ENCODE results near the gene FOXO3.

The FOXO3 gene

DNA sequence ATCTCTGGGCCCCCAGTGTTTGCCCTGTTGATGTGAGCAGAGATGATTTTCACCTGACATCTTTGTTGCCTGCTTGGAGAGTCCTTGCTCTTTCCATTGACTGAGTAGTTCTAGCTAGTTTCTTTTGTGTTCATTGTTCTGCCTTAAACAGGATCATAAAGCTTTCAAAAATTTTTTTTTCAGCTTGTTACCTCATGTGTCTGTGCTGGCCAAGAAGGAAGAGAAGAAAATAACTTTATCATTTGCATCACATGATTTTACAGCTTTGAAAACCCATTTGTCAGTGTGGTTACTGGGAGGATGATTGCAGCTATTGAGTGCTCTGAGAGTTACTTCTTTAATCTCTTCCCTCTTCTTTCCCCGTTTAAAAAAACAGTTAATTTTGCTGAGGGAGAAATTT is 16.0 kb downstream of the FOXO3 start:
- DNase-seq (ENCODE audit: low read depth): no peak

DNA sequence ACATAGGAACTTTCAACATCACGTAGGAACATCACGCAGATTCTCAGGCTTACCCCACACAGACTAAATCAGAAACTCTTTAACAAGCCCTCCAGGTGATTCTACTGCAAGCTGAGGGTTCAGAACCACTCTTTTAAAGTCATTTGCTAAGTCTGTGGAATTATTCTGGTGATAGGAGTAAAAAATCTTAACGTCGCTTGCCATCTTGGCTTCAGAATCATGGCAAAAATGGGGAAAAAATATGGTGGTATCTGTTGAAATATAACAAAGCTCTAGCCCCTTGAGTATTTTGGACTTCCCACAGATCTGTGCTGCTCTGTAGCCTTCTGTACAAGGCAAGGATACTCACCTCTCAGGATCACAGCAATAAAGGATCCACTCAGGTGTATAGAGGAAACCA is 17.4 kb downstream of the FOXO3 start:
- DNase-seq (ENCODE audit: low read depth): no peak

DNA sequence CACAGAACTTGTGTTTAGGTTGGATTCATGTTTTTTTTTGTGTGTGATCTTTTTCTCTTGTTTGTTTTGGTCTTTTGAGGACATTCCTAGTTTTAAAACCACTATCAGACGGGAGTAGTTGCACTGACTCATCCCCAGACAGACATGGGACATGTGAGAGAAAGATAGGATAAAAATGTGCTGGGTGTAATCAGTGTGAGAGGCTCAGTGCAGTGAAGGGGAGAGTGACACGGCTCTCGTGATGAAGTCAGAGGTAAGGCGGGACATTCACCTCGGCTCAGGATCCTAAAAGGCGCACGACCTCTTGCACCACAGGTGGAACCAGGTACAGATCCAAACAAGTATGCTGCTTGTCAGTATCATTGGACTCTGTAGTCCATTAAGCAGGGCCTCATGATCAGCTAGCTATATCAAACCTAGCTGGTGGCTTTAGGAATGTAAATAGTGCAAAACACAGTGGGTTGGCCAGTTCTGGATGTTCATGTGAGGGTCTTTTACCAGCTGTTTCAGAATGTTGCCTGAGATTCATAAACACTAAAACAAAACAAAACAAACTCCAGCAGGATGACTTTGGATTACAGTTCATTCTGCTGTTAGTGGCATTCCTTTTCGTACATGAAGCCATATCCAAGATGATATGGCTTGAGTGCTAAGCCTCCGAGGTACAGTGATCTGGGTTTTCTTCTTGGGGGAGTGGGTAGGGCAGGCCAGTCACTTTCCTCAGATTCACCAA is 18.0 kb downstream of the FOXO3 start:
- DNase-seq (ENCODE audit: low read depth): no peak

DNA sequence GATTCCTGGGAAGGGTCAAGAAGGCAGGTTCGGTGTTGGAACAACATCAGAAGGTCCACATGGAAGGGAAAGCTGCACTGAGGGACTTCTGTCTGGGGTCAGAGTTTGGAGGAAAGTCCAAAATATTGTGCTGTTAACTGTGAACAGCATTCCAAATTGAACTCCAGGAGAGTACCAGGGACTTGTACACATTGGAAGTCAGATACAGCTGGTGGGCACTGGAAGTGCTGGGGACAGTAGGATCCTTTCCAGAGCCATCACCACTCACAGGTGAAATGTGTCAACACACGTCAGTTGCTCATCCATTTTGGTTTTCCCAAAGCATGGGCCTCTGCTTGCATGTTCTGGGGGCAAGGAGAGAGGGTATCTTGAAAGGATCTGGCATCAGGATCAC is 18.6 kb downstream of the FOXO3 start:
- DNase-seq (ENCODE audit: low read depth): no peak

DNA sequence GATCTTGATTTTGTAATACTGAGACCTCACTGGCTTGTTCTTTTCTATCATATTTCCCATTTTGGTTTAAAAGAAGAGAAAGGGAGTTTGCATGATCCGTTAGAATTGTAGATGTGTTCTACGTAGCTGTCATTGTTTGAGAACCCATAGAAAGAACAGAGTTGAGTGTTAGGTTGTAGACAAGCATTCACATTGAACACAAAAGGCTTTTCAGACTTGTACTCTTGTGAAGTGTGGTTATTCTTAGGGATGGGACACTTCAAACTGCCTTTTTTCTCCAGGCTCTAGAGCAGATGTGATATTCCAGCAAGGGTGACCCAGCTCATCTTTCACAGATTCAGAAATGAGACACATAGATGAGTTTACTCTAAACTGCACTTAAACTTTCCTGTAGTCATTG is 19.9 kb downstream of the FOXO3 start:
- no peak for DNase-seq (ENCODE audit: low read depth)

DNA sequence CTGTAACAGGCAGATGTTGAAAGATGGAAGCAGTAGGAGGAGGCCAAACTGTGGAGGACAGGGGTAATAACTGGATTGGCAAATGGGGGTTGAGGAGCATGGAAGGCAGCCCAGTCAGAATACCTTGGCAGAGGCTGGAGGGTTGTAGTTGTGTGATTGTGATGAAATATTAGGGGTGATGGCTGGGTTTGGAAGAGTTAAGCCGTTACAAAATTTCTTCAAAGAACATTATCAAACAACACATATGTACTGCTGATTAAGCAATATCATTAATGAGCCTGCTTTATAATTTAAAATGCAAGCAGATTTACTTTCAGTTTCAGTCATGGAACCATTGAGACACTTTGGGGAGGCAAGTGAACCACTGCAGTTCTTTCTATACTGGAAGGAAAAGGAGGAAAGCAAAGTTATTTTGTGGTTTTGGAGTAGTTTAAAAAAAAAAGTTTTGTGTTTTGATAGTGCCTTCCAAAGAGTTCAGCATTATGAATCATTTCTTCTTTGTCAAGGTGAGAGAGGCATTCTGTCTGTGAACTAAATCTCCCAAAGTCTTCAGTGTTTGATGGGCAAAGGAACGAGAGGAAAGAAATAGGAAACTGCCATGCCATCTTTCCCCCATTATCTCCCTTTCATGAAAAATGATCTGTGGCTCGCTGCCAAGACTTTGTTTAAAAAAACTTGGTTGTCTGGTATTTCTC is 20.7 kb downstream of the FOXO3 start:
- DNase-seq (ENCODE audit: low read depth): no peak

DNA sequence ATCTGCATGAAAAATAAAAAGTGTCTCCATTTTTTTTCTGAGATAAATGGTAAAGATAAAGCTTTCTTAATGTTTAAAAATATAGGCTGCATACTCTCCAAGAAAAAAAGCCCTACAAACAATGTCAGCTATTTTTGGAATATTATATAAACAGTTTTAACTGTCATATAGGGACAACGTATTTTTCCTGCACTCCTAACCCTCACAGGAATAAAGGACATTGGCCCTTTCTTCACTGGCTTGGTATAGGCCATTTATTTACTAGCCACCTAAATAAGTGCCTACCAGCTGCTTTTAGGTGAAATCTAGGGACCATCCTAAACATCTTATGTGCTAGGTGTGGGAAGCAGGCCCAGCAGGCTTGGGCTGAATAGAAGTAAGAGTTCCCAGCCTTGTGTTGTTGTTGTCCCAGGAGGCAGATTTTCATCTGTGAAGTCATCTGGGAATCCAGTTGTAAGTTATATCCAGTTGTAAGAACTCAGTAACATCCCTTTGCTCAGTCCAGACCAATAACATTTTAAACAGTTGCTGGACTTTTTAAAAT is 21.3 kb downstream of the FOXO3 start:
- no peak for DNase-seq (ENCODE audit: low read depth)

DNA sequence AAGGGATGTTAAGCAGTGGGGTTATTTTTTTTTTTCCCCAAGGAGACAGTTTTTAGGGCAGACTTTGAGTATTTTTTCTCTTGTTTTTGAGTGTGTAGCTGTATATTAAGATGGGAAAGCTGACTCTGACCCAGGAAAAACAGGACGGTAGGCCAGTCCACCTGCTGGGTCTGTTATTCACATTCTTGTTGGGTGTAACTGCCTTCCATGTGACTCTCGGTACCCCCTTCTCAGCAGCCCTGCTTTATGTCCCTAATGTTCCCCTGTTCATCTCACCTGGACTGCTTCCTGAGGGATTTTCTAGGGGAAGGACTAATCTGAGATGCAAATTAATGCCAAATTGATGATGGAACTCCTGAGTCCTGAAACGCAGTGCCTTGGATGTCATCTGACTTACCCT is 21.9 kb downstream of the FOXO3 start:
- DNase-seq (ENCODE audit: low read depth): no peak

DNA sequence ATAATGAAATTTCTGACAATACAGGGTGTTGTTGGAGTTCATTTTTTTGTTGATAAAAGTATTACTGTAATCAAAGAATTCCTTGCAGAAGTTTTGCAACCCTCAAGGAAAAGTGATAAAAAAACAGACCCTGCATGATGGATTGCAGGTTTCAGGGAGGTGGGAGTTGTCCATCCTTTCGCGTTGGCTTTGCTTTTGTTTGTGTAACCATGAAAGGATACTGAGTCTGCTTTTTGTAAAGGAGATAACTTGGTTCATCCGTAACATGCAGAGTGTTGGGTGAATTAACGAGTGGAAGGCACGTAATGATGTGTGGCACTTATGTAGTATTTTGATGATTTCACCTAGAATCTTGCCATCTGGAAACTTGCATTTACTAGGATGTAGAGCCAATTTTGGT is 23.6 kb downstream of the FOXO3 start:
- DNase-seq (ENCODE audit: low read depth): no peak

DNA sequence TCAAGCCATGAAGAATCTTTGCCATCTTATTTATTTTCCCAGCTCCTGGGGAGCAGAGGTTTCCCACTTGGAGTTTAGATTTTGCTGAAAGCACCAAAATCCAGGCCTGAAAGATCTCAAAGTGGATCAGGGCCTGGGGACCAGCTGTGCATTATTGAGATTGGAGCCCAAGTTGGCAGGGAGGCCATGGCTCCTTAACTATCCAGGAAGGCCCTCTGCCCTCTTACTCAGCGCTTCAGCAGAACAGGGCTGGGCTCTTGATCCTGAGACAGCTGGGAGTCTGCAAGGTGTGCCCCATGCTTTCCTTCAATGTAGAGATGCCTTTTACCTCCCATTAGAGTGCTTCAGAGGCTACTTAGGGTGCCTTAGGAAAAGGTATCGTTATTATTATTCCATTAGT is 24.6 kb downstream of the FOXO3 start:
- no peak for DNase-seq (ENCODE audit: low read depth)

DNA sequence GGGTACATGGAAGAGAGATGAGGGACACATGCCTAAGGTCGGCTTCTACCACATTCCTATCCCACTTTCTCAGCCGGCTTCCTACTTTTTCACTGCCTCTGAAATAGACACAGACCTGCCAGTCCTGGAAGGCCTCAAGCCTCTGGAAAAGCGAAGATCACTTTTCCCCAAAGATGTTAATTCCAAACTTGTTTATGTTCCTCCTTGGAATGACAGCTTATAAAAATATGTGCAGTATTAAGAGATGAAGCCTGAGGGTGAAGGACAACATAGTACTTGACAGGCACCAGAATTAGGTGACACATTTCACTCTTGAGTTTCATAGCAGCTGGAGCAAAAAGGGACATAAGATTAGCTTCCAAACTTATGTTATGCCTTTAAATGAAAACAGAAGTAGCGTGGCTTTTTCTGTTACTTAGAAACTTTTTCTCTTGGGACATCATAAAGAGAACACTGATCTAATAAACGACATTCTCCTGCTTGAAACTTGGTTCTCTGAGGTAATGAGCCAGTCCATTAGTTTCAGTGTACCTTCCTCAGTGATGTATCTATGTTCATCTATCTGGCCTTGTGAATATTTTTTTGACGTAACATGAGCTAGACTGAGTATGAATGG is 25.3 kb downstream of the FOXO3 start:
- no peak for DNase-seq (ENCODE audit: low read depth)

DNA sequence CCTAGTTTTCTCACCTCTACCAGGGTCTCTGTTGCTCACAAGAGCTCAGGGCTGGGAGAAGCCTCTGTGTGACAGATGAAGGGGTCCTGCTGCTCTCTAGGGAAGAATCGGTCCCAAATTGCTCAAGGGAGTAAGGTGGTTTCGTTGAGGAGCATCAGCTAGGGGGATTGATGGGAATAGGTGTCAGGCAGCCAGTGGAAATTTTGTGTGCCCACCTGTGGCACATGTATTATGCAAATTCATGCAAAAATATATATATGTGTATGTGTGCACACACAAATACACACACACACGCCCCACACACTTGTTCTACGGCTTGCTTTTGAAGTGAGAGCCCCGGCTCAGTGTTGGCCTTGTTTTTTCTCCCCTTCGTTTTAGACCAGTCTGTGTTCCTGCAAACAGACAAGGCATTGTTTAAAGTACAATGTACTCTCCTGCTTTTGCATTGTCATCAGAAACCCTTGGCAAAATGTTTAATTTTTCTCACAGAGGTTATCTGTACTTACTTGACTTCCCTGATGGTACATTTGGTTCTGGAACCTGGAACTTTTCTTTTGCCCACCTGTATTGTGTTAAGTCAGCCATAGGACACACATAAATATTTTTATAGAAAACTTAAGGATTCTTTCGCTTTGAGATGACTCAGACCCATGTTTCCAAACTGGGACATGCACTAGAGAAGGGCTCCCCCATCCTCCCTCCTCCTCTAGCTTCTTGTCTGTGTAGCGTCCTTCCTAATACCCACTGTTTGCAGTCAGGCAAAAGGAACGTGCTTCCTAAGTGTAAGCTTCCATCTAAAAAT is 26.7 kb downstream of the FOXO3 start:
- DNase-seq (ENCODE audit: low read depth): no peak

DNA sequence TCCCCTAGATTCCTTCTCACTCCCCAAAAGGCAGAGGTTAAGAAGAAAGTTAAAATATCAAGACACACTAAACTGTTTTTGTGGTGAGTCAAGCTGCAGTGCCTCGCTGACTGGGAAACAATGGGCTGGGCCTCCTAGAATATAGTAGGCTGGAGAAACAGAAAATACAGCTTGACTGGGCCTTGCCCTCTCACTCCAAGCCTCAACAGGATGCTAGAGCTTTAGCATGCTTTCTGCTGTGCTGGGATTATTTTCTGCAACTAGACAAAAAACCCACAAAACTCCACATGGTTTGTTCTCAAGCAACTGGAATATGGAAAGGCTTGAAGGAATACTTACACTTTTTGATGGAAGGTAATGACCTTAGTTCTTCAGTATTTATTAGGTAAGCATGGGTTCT is 27.9 kb downstream of the FOXO3 start:
- DNase-seq (ENCODE audit: low read depth): no peak

DNA sequence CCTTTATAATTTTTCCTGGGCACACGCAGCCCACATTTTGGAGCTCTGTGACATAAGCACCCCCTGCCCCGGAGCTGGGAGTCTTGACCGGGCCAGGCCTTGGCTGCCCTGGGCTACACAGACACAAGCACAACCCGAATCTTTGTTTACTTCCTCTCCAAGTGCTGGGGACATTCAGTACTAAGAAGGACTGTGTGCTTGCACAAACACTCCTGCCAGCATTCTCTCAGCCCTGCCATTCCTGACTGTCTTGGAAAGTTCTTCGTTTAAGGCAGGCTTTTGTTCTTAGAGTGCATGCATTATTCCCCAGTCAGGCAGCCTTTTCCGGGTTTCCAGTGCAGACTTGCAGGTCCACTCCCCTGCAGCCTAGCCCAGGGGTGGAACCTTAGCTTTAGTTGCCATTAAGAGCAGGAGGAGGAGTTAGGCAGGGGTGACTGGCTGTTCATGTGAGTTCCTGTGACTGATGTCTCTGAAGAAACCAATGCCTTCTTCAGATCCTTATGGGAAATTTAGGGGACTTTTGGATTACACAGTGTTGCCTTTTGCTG is 28.6 kb downstream of the FOXO3 start:
- no peak for DNase-seq (ENCODE audit: low read depth)

DNA sequence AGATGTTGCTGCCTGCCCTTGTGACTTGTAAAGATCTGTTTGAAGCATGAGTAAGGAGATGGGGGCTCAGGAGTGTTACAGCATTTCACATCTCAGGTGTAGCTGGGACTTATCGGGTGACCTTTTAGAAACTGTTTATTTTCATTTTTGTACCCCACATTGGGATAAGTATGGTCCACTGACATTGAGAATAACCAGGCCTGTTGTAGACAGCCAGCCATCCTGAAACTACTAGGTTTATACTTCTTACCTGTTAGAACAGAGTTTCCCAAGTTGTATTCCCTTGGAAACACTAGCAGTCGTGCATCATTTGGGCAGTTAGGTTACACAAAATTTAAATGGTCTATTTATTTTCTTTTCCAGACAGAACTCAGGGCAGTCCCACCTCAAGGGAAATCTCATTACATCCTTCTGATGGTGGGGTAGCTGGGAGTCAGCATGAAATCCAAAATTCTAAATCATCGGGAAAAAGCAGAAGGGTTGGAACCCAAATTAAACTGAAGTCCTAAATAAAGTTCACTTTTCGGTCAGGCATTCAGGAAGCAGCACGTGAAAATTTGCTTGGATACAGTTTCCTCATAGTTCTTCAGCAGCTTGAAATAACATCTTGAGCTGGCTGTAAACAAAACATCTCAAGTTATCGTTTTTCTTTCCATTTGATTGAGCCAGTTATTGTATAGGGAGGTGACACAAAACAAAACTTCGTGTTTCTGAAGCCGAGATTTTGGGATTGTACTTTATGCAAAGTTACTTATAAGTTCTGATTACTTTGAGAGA is 30.5 kb downstream of the FOXO3 start:
- DNase-seq (ENCODE audit: low read depth): no peak

DNA sequence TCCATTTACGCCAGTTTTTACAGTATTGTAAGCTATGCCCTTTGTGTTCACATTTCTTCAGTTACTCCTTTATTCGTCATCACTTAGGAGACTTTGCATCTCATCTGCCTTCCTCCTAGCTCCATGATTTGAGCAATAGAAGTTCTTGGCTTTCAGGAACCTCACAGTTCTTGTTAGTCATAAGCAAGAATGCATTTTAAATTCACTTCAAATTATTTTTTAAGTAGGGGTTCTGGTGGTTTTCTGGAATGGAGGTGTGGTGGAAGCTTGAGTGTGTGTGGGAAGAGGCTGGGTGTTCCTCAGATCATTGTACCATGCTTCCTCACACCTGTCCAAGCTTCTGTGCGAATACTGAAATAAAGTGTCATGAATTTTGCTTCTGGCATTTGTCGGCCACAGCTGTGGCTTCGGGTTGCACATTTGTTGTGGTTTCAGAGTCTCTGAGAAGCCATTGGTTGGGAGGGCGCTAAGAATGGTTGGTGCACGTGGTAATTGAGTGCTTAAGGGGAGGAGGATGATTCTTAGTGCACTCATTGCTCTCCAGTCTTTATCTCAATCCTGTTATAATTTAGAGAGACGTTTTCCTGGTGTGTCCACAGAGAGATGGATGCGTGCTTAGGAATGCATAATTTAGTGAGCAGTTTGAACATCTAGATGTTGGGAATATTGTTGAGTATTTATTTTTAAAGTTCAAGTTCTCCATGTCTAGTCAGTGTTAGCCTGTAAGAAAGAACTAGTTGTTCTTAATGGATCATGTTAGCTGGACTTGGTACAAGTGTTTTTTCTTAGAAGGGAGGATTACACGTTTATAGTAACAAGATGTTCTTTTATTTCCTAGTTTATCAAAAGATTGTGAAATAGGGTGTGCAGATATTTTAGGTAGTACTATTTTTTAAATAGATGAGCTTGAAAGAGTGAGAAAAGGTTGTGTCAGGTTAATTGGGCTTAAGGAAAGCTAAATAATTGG is 31.9 kb downstream of the FOXO3 start:
- peak; percentile 25 for DNase-seq (ENCODE audit: low read depth)

DNA sequence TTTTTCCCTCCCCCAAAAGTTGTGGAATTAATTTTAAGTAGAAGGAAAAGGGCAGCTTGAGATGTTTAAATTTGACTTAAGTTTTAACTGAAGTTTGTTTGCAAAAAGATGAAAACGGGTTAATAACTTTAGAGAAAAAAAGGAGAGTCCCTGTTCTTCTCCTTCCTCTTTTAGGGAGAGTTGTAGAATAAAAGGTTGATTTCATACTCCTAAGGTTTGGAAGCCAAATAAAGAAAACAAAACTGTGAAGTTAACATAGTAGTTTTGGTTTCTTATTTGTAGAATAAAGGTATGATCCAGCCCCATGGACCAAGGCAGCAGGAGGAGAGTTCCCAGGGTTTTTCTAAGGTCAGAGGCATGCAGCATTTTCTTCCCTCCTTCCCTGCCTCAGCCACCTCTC is 33.4 kb downstream of the FOXO3 start:
- no peak for DNase-seq (ENCODE audit: low read depth)

DNA sequence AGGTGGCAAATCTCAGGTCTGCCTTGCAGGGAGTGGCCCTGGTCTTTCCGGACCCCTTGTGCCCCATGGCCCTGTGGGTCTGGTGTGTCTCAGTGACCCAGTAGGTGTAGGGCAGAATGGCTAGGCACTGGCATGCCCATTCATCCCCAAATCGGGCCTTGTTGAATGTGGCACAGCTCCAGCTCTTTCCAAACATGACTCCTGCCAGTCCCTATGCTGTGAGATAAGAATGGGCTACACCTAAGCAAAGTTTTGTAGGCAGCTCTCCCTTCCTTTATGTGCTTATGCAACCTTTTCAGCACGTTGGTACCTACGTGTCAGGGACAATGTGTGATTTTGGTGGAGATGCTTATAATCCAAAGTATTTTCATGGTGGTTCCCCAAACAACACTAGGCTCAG is 33.9 kb downstream of the FOXO3 start:
- DNase-seq (ENCODE audit: low read depth): no peak

DNA sequence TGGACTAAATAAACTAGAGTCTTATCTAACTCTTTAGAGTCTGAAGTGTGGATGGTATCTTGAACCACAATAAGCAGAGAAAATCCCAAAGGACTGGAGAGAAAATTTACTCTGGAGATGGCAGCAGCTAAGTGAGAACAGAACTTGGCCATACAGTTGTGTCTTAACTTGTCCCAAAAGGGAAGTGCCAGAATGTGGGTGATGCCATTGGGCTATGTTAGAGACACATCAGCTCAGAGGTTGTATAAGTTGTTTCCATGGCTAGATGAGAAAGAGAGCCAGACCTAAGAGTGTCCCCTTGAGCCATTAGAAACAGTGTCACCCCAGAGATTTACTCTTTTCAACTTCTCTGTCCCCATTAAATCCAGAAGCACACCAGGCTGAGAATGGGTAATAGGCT is 36.2 kb downstream of the FOXO3 start:
- no peak for DNase-seq (ENCODE audit: low read depth)

All from stimulated activated CD8-positive, alpha-beta memory T cell treated with anti-CD3 and anti-CD28 coated beads, Interleukin-12 subunit alpha, Interleukin-12 subunit beta, amount 100 ng/mL, for 1 hour (primary cell).